Measurements from ENCODE around the gene RHOF.

DNA sequence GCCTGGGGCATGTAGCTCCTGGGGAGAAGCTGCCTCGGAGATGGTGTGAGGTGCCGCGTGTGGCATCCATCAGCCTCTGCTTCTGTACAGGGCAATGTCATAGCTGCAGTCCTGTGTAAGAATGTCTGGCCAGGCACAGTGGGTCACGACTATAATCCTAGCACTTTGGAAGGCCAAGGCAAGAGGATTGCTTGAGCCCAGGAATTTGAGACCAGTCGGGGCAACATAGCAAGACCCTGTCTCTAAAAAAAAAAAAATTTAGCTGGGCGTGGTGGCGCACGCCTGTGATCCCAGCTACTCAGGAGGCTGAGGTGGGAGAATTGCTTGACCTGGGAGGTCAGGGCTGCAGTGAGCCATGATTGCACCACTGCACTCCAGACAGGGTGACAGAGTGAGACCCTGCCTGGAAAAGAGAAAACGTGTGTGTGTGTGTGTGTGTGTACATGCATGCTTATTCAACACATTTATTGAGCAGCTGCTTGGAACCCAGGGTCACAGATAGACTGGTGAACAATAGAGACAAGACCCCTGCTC, 24.1 kb downstream of the RHOF start:
- TF ChIP-seq, protein P1, sequence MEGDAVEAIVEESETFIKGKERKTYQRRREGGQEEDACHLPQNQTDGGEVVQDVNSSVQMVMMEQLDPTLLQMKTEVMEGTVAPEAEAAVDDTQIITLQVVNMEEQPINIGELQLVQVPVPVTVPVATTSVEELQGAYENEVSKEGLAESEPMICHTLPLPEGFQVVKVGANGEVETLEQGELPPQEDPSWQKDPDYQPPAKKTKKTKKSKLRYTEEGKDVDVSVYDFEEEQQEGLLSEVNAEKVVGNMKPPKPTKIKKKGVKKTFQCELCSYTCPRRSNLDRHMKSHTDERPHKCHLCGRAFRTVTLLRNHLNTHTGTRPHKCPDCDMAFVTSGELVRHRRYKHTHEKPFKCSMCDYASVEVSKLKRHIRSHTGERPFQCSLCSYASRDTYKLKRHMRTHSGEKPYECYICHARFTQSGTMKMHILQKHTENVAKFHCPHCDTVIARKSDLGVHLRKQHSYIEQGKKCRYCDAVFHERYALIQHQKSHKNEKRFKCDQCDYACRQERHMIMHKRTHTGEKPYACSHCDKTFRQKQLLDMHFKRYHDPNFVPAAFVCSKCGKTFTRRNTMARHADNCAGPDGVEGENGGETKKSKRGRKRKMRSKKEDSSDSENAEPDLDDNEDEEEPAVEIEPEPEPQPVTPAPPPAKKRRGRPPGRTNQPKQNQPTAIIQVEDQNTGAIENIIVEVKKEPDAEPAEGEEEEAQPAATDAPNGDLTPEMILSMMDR (IDR thresholded peaks at IDR 0.05) = no peak
- no peak for TF ChIP-seq POLR2A (IDR thresholded peaks at IDR 0.05)

Data from breast epithelium (tissue), 3 donors.